Measurements from ENCODE around the gene CCDC9B. TPM values are rescaled to one million over a fixed set of nuclear protein-coding genes. Genes with fewer than 3 reads are reported as not detected.

Gene CCDC9B
- total RNA-seq, 1 experiment from 2014 or later = 56.1 TPM

GRCh38 chr15:40334541-40334940 is 6.2 kb downstream of the CCDC9B start:
- no peak overlapping the region for H3K9ac ChIP-seq (ENCODE audit: low read length)
- H3K79me2 ChIP-seq (ENCODE audit: low read length) = peaks cover 41% of the 10 kb centered on the region
- intact Hi-C loops (cut with micrococcal nuclease) = no loop called here
- peaks cover 31% of the 10 kb centered on the region for H3K4me1 ChIP-seq (ENCODE audit: insufficient read depth, low read length)
- DNase-seq = no peak
- H3K4me2 ChIP-seq (ENCODE audit: low read length) = no peak overlapping the region
- peaks cover 48% of the 10 kb centered on the region for H3K36me3 ChIP-seq (ENCODE audit: low read depth, low read length)
- ChIA-PET POLR2A (ENCODE audit: unreplicated experiment) (no interaction called here), CTCF (no interaction called here)
- H4K20me1 ChIP-seq (ENCODE audit: low read length) = no peaks in the 10 kb centered on the region
- H3K9me3 ChIP-seq (ENCODE audit: low read length) = no peaks in the 10 kb centered on the region
- TF ChIP-seq, protein P1, sequence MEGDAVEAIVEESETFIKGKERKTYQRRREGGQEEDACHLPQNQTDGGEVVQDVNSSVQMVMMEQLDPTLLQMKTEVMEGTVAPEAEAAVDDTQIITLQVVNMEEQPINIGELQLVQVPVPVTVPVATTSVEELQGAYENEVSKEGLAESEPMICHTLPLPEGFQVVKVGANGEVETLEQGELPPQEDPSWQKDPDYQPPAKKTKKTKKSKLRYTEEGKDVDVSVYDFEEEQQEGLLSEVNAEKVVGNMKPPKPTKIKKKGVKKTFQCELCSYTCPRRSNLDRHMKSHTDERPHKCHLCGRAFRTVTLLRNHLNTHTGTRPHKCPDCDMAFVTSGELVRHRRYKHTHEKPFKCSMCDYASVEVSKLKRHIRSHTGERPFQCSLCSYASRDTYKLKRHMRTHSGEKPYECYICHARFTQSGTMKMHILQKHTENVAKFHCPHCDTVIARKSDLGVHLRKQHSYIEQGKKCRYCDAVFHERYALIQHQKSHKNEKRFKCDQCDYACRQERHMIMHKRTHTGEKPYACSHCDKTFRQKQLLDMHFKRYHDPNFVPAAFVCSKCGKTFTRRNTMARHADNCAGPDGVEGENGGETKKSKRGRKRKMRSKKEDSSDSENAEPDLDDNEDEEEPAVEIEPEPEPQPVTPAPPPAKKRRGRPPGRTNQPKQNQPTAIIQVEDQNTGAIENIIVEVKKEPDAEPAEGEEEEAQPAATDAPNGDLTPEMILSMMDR (conservative IDR thresholded peaks at IDR 0.05; ENCODE audit: low read depth, low read length) = no peak
- TF ChIP-seq EZH2 (IDR thresholded peaks at IDR 0.05; ENCODE audit: low read length, unreplicated experiment) (no peak), EZH2phosphoT487 (IDR thresholded peaks at IDR 0.05; ENCODE audit: borderline replicate concordance, low read length) (no peak)
- no peak overlapping the region for H3K4me3 ChIP-seq (ENCODE audit: low read length)
- no peak for ATAC-seq
- H2AFZ ChIP-seq (ENCODE audit: low read length) = no peak overlapping the region
- peaks cover 18% of the 10 kb centered on the region for H3F3A ChIP-seq (ENCODE audit: low read length, unreplicated experiment)
- no peaks in the 10 kb centered on the region for H3K27me3 ChIP-seq (ENCODE audit: low read length)
- BruUV-seq (replicated peaks) = no TSS peak
- no peak overlapping the region for H3K27ac ChIP-seq (ENCODE audit: low read length)
- H3K9me2 ChIP-seq (replicated peaks; ENCODE audit: low read length) = no peaks in the 10 kb centered on the region

- POLR2A ChIA-PET (ENCODE audit: unreplicated experiment) = interaction anchor here (0.5 kb wide), 1 partner anchor 9 kb away, joined by 4 read pairs; no protein-coding TSS in a partner anchor
- Histone ChIP-seq H3K9me2 (replicated peaks; ENCODE audit: low read length) (no peaks in the 10 kb centered on the region), H3K36me3 (ENCODE audit: low read depth, low read length) (peaks cover 48% of the 10 kb centered on the region), H2AFZ (ENCODE audit: low read length) (no peak overlapping the region), H3K4me3 (ENCODE audit: low read length) (no peak overlapping the region), H3F3A (ENCODE audit: low read length, unreplicated experiment) (peaks cover 21% of the 10 kb centered on the region), H3K9me3 (ENCODE audit: low read length) (no peaks in the 10 kb centered on the region), H3K79me2 (ENCODE audit: low read length) (peaks cover 35% of the 10 kb centered on the region), H3K27ac (ENCODE audit: low read length) (no peak overlapping the region), H3K4me2 (ENCODE audit: low read length) (no peak overlapping the region), H3K9ac (ENCODE audit: low read length) (no peak overlapping the region), H3K27me3 (ENCODE audit: low read length) (no peaks in the 10 kb centered on the region), H3K4me1 (ENCODE audit: insufficient read depth, low read length) (peaks cover 26% of the 10 kb centered on the region), H4K20me1 (ENCODE audit: low read length) (no peaks in the 10 kb centered on the region)
- intact Hi-C loops (cut with micrococcal nuclease) = no loop called here
- BruUV-seq (replicated peaks) = no TSS peak
- TF ChIP-seq EZH2phosphoT487 (IDR thresholded peaks at IDR 0.05; ENCODE audit: borderline replicate concordance, low read length) (no peak), EZH2 (IDR thresholded peaks at IDR 0.05; ENCODE audit: low read length, unreplicated experiment) (no peak)
- TF ChIP-seq, protein P1 (conservative IDR thresholded peaks at IDR 0.05; ENCODE audit: low read depth, low read length) = no peak
- DNase-seq (no peak), ATAC-seq (no peak)
- CTCF ChIA-PET = no interaction called here
These were observed 6.7 kb downstream of the CCDC9B start for GRCh38 chr15:40333922-40334492.

- TF ChIP-seq, protein P1 (conservative IDR thresholded peaks at IDR 0.05; ENCODE audit: low read depth, low read length) = no peak
- TF ChIP-seq EZH2phosphoT487 (IDR thresholded peaks at IDR 0.05; ENCODE audit: borderline replicate concordance, low read length) (no peak), EZH2 (IDR thresholded peaks at IDR 0.05; ENCODE audit: low read length, unreplicated experiment) (no peak)
- no peak overlapping the region for H3K9ac ChIP-seq (ENCODE audit: low read length)
- peaks cover 21% of the 10 kb centered on the region for H3F3A ChIP-seq (ENCODE audit: low read length, unreplicated experiment)
- ChIA-PET CTCF (no interaction called here), POLR2A (ENCODE audit: unreplicated experiment) (no interaction called here)
- H3K4me2 ChIP-seq (ENCODE audit: low read length) = no peak overlapping the region
- H3K4me3 ChIP-seq (ENCODE audit: low read length) = no peak overlapping the region
- H3K4me1 ChIP-seq (ENCODE audit: insufficient read depth, low read length) = peaks cover 9% of the 10 kb centered on the region
- no peak for DNase-seq
- H3K9me2 ChIP-seq (replicated peaks; ENCODE audit: low read length) = no peaks in the 10 kb centered on the region
- H3K79me2 ChIP-seq (ENCODE audit: low read length) = peaks cover 18% of the 10 kb centered on the region
- no peaks in the 10 kb centered on the region for H3K9me3 ChIP-seq (ENCODE audit: low read length)
- no peaks in the 10 kb centered on the region for H4K20me1 ChIP-seq (ENCODE audit: low read length)
- intact Hi-C loops (cut with micrococcal nuclease) = no loop called here
- BruUV-seq (replicated peaks) = TSS peak; percentile 5
- H3K27ac ChIP-seq (ENCODE audit: low read length) = no peak overlapping the region
- H3K36me3 ChIP-seq (ENCODE audit: low read depth, low read length) = peaks cover 37% of the 10 kb centered on the region
- no peak overlapping the region for H2AFZ ChIP-seq (ENCODE audit: low read length)
- H3K27me3 ChIP-seq (ENCODE audit: low read length) = no peaks in the 10 kb centered on the region
- peak; percentile 2; the same call in 1 of the 2 replicates for ATAC-seq
These were observed 8.5 kb downstream of the CCDC9B start for GRCh38 chr15:40332113-40332781.
